Omental fat pad (tissue), 4 donors: ENCODE measurements around the gene ADCK2. TPM values are rescaled to one million over a fixed set of nuclear protein-coding genes. Genes with fewer than 3 reads are reported as not detected.
"Not testable (repeated sequence)": the region's sequence is repeated elsewhere in the genome, so short reads cannot be mapped to it uniquely, and the experiment has no call there.

Experiments
- ATAC-seq: fragments of 150-250 bp; one replicate; pipeline ENCODE4 v1.9.1; 2016; ENCODE audit warnings: mild to moderate bottlenecking, moderate library complexity; ENCODE audit not compliant: low FRiP score
- DNase-seq: peaks from one replicate; pipeline ENCODE4 v3.0.0-alpha.2; 2019; ENCODE audit warnings: low spot score
- total RNA-seq, 4 donors: library from RNA; depleted of rRNA; stranded (reverse); fragments of >200 nt; gene quantifications; one replicate each; pipeline ENCODE4 v1.1.0, GENCODE V29; 2016
- TF ChIP-seq, protein P1 (sequence below), 3 donors: fragments of 450-650 bp; IDR thresholded peaks; one replicate each; pipeline ENCODE4 v1.5.1; 2016 to 2017; ENCODE audit warnings: antibody characterized with exemption in 3 of 3, mild to moderate bottlenecking in 3 of 3, moderate library complexity in 2 of 3

ADCK2 gene
- total RNA-seq, 4 donors from 2014 or later, result 15.9 to 25.1 (median 20.1) TPM

DNA sequence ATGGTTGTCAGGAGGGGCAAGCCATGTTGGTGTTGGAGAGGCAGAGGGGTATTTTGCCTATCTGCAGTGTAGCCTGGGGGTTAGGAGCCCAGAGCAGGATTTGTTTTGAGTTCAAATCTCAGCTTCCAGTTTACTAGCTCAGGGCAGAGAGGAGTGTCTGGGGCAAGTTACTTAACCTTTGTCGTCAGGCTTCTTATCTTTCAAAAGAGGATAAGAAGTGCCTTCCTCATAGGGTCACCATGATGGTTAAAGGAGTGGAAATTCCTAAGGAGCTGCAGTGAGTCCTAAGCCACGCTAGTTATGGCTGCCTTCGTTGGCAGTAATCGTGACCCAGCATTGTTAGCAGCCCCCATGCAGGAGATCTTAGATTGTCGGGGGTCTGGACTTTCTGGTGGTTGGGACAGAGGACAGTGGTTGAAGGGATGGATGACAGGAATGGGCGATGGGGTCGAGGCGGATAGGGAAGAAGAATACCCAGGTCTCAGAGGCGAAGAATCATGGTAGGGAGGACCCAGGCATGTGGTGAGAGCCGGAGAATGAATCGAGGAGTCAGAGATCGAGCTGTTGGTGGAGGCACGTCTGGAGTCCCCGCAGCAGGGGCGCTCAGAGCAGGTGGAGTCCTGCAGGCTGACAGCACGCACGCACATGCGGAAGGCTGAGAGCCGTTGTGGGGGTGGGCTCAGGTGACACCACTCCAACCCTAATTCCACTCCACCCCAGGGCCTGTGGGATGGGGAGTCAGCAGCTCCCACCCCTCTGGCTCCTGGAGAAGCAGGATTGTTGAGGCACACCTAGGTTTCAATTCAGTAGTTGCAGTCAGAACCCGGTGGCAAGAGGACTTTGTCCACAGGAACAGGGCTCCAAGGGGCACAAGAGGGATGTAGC is 11.6 kb downstream of the ADCK2 start:
- no peak for DNase-seq
- TF ChIP-seq, protein P1, sequence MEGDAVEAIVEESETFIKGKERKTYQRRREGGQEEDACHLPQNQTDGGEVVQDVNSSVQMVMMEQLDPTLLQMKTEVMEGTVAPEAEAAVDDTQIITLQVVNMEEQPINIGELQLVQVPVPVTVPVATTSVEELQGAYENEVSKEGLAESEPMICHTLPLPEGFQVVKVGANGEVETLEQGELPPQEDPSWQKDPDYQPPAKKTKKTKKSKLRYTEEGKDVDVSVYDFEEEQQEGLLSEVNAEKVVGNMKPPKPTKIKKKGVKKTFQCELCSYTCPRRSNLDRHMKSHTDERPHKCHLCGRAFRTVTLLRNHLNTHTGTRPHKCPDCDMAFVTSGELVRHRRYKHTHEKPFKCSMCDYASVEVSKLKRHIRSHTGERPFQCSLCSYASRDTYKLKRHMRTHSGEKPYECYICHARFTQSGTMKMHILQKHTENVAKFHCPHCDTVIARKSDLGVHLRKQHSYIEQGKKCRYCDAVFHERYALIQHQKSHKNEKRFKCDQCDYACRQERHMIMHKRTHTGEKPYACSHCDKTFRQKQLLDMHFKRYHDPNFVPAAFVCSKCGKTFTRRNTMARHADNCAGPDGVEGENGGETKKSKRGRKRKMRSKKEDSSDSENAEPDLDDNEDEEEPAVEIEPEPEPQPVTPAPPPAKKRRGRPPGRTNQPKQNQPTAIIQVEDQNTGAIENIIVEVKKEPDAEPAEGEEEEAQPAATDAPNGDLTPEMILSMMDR (IDR thresholded peaks at IDR 0.05), result no peak

DNA sequence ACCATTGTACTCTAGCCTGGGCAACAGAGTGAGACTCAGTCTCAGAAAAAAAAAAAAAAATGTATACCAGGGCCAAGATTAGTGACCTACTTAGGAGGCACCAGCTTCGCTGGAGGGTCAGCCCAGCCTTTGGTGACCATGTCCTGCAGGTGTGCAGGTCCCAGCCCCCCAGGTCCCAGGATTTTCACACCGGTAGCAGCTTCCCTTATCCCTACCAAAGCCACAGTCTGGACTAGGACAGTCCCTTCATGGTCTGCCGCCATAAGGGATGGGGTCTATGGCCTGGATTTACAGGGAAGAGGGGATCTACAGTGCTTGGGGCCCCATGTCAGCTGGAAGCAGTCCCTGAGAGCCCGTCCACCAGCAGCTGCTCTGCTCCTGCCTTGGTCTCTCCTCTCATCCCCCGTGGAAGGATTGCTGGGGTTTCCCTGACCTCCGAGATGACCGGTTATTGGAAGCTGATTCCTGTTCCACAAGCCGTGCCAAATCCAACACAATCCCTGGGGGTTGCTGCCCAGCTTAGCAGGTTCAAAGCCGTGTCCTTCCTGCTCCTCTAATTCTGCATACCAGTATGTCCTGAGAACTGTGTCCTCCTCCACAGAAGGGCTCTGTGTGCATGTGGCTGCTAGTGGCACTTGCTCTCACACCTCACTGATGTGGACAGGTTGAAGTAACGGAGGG is 12.8 kb downstream of the ADCK2 start:
- no peak for DNase-seq
- ATAC-seq, result no peak
- TF ChIP-seq, protein P1 (IDR thresholded peaks at IDR 0.05), result no peak

More for the DNA sequence above, 11.6 kb downstream of the ADCK2 start:
- ATAC-seq, result no peak

DNA sequence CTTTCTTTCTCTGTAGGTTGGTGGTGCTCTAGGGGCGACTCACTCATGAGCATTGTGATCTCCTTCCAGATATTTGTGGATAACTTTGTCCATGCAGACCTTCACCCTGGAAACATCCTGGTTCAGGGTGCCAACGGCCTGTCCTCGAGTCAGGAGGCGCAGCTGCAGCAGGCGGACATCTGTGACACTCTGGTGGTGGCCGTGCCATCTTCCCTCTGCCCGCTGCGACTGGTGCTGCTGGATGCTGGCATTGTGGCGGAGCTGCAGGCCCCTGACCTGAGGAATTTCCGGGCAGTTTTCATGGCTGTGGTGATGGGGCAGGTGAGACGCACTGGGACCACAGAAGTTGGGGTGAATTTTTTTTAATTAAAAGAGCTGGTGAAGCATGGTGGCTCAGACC is 14.2 kb downstream of the ADCK2 start:
- no peak for DNase-seq

DNA sequence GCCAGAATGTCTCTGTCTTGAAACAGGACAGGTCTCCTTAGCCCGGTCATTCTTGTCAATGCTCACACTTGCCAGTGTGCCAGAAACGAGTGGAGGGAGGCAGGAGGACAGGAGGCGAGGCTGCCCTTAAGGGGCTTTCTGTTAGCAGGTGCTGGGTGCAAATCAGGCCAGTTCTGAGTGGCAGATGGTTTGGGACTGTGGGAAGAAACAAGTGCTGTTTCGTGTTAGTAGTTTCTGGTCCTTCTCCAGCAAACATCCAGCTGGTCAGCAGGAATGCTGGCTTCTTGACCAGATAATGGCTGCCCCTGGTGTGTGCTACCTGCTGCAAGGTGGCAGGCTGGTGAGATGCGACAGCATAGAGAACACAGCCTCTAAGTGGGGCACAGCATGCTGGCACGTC is 15.6 kb downstream of the ADCK2 start:
- ATAC-seq, result no peak
- DNase-seq, result no peak
- TF ChIP-seq, protein P1 (IDR thresholded peaks at IDR 0.05), result no peak

More for the DNA sequence above, 14.2 kb downstream of the ADCK2 start:
- TF ChIP-seq, protein P1 (IDR thresholded peaks at IDR 0.05), result no peak
- ATAC-seq, result no peak

DNA sequence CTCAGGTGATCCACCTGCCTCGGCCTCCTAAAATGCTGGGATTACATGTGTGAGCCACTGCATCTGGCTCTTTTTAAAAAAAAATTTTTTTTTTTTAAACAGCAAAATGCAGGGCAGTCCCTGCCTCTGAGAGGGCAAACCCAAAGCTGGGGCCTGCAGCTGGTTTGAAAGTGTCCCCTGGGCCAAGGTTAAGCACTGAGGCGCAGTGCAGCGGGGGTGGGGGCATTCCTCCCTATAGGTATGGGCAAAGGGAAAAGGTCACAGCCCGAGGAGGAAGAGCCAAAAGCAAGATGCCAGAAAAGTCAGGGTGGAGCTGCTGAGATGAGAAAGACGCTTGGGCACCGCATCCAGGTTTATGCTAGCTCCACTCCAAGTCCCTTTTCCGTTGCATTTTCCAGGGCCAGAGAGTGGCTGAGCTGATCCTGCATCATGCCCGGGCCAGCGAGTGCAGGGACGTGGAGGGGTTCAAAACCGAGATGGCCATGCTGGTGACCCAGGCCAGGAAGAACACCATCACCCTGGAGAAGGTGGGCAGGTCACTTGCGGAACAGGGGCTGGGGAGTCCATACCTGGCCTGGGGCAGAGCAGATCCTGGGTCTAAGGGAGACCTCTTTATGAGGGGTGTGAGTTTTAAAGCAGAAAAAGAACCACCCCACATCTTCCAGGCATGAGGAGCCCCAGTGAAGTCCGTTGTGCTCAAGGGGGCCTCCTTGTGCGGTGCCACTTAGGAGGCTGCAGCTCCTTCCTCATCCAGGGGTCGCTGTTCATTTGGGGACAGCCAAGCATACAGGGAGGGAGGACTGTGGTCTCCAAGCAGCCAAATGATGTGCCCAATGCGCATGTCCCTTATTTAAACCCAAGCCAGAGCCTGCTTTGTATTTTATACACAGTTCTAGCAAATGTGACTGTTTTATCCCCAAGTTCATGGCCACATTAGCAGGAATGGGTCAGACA is 16.7 kb downstream of the ADCK2 start:
- no peak for DNase-seq
- TF ChIP-seq, protein P1 (IDR thresholded peaks at IDR 0.05), result no peak
- no peak for ATAC-seq

DNA sequence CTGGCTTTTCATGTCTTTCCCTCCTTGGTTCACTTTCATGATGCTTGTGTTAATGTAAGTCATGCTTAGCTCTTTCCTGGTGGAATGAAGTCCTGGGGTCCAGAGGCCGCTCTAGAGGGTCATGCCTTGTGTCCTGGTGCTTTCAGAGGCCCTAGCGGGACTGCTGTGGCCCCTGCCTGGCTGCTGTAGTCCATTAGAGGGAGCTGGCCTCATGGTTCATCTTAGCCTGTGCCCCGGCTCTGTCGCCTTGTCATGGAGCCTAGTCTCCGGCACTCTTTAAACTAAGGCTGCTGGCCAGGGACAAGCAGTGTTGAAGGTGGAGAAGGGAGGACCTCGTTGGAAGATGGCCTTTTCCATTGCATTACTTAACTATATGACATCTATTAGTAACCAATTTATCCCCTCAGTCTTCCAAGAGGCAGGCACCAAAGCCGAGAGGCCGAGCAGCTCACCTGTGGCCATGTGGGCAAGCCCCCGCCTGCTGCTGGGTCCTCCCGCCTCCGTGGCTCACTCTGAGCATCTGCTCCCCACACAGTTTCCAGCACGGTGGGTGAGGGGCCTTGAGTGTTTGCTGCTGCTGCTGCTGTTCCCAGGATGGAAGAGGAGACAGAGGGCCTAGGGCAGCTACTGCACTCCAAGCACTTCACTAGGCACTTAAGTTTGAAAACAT is 18.8 kb downstream of the ADCK2 start:
- ATAC-seq, result no peak
- TF ChIP-seq, protein P1 (IDR thresholded peaks at IDR 0.05), result no peak
- no peak for DNase-seq

DNA sequence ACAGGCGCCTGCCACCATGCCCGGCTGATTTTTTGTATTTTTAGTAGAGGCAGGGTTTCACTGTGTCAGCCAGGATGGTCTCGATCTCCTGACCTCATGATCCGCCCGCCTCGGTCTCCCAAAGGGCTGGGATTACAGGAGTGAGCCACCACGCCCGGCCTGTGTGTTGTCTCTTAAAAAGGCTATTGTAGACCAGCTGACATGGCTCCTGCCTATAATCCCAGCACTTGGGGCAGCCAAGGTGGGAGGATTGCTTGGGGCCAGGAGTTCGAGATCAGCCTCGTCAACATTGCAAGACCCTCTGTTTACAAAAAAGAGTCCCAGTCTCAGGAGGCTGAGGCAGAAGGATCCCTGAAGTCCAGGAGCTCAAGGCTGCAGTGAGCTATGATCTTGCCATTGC is 21.1 kb downstream of the ADCK2 start:
- DNase-seq, ATAC-seq: not testable (repeated sequence)
